ENCODE data around the gene ZNF362.

ZNF362 gene

DNA sequence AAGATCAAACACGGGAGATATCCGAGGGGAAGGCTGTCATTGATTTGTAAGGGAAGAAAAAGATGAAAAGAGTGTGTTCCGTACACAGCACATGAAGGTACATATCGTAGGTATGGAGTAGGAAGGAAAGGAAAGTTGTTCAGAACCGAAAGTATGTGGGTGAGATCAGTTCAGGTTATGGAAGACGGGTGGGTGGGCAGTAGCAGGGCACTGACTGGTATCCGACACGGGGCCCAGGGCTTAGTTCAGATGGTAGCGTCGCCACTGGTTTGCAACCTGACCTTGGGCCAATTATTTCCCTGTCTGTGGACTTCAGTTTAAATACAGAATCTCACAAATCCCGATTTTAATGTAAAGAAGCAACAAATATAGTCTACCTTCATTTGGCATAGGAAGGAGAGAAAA, 92.4 kb downstream of the ZNF362 start:
- DNase-seq: no peak

DNA sequence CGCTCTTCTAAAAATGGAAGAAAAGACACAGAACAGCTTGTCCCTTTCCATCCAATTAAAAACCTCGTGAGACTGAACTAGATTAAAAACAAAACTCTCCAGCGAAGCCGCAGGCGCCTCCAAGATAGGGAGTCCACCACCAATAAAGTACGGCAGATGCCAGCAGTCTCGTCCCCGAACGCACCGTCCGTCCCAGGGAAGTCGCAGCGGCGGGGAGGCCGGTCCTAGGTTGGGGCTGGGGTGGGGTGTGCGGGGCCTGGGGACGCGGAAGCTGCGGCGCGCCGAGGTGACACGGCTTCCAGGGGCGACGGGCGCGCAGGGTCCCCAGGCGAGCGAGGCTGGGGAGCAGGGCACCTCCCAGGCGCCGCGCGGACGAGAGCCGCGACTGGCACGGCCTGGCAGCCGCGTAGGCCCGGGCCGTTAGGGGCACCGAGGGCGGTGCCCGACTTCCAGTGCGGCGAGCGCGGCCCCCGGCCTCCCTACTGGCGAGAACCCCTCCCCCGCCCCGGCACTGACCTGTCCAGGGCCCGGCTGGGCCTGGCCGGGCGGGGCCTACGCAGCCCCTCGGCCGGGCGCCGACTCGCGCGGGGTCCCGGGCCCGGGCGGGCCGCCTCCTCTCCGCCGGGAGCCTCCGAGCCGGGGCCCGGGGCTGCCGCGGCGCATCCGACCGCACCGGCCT, 92.9 kb downstream of the ZNF362 start:
- DNase-seq: no peak

DNA sequence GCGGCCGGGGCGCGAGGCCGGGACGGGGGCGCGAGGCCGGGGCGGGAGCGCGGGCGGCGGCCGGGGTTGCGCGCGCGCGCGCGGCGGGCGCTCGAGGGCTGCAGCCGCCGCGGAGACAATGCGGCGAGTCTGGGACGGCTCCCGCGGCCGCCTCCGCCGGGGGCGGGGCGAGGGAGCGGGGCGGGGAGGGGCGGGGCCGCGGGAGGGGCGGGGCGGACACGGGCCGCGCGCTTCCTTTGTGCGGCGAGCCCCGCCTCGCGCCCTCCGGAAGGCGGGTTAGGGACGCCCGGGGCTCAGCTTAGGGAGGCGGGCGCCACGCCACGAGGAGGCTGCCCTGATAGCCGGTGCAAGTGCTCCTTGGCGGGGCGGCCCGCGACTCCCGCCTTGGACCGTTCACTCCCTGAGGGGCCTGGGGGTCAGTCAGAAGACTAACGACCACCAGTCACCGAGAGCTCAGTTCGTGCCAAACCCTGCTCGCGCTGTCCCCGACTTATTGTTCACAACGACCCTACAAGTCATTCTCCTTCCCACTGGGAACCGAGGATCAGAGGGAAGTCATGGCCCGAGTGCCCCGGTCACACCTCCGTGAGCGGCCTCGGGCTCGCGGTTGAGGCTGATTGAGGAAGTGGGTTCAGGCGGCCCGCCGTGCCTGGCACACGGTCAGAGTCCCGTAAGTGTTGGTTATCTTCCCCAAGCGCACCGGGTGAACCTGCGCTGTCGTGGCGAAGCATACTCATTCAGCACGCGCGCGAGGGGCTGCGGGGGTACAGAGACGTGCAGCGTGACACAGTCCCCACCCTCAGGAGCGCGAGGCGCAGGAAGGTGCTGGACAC, 93.7 kb downstream of the ZNF362 start:
- peak; percentile 78 for DNase-seq

Measured in GDM1 (cell line).